ENCODE results near the gene CABP5.

The CABP5 gene

GRCh38 chr19:48010932-48011758 is 32.7 kb downstream of the CABP5 start:
- no peaks in the 10 kb centered on the region for H3K27me3 ChIP-seq (ENCODE audit: insufficient read depth, low read length, poor library complexity)
- no peak overlapping the region for H3K27ac ChIP-seq (ENCODE audit: low read length)
- H3K4me2 ChIP-seq (ENCODE audit: insufficient read depth, low read length) = no peak overlapping the region
- H3K79me2 ChIP-seq (ENCODE audit: insufficient read depth, low read length) = no peaks in the 10 kb centered on the region
- DNase-seq = no peak
- no peaks in the 10 kb centered on the region for H3K4me1 ChIP-seq (ENCODE audit: insufficient read depth, low read length)
- no peak overlapping the region for H3K9ac ChIP-seq (ENCODE audit: low read depth, low read length)
- TF ChIP-seq CTCF (IDR thresholded peaks at IDR 0.05; ENCODE audit: borderline replicate concordance, extremely low read depth, low read length, poor library complexity, severe bottlenecking) (no peak), EZH2 (IDR thresholded peaks at IDR 0.05; ENCODE audit: borderline replicate concordance, low read depth, low read length, severe bottlenecking) (no peak)
- no peak for ATAC-seq (ENCODE audit: insufficient read depth, low read depth)
- no peak overlapping the region for H3K4me3 ChIP-seq (ENCODE audit: low read depth in 1 of 2, low read length in 2 of 2)
- no peaks in the 10 kb centered on the region for H3K36me3 ChIP-seq (ENCODE audit: insufficient read depth, low read length)
- H2AFZ ChIP-seq (ENCODE audit: low read depth, low read length) = no peak overlapping the region
- no peaks in the 10 kb centered on the region for H4K20me1 ChIP-seq (ENCODE audit: insufficient read depth, low read length)
- H3K9me3 ChIP-seq (ENCODE audit: insufficient read depth, low read length, severe bottlenecking) = no peaks in the 10 kb centered on the region

- DNase-seq (peak; percentile 8), ATAC-seq (ENCODE audit: insufficient read depth, low read depth) (no peak)
- TF ChIP-seq CTCF (IDR thresholded peaks at IDR 0.05; ENCODE audit: borderline replicate concordance, extremely low read depth, low read length, poor library complexity, severe bottlenecking) = peak; percentile 56
- no peak for TF ChIP-seq EZH2 (IDR thresholded peaks at IDR 0.05; ENCODE audit: borderline replicate concordance, low read depth, low read length, severe bottlenecking)
- Histone ChIP-seq H3K27me3 (ENCODE audit: insufficient read depth, low read length, poor library complexity) (no peaks in the 10 kb centered on the region), H3K9ac (ENCODE audit: low read depth, low read length) (no peak overlapping the region), H3K27ac (ENCODE audit: low read length) (no peak overlapping the region), H2AFZ (ENCODE audit: low read depth, low read length) (no peak overlapping the region), H3K79me2 (ENCODE audit: insufficient read depth, low read length) (no peaks in the 10 kb centered on the region), H3K4me3 (ENCODE audit: low read depth in 1 of 2, low read length in 2 of 2) (no peak overlapping the region), H4K20me1 (ENCODE audit: insufficient read depth, low read length) (no peaks in the 10 kb centered on the region), H3K4me2 (ENCODE audit: insufficient read depth, low read length) (no peak overlapping the region), H3K9me3 (ENCODE audit: insufficient read depth, low read length, severe bottlenecking) (no peaks in the 10 kb centered on the region), H3K36me3 (ENCODE audit: insufficient read depth, low read length) (no peaks in the 10 kb centered on the region), H3K4me1 (ENCODE audit: insufficient read depth, low read length) (no peaks in the 10 kb centered on the region)
Measured at GRCh38 chr19:48006762-48007161, 37.1 kb downstream of the CABP5 start.

- H4K20me1 ChIP-seq (ENCODE audit: insufficient read depth, low read length) = no peaks in the 10 kb centered on the region
- no peaks in the 10 kb centered on the region for H3K36me3 ChIP-seq (ENCODE audit: insufficient read depth, low read length)
- no peak overlapping the region for H3K4me3 ChIP-seq (ENCODE audit: low read depth in 1 of 2, low read length in 2 of 2)
- H3K4me2 ChIP-seq (ENCODE audit: insufficient read depth, low read length) = no peak overlapping the region
- H2AFZ ChIP-seq (ENCODE audit: low read depth, low read length) = no peak overlapping the region
- no peak overlapping the region for H3K9ac ChIP-seq (ENCODE audit: low read depth, low read length)
- H3K9me3 ChIP-seq (ENCODE audit: insufficient read depth, low read length, severe bottlenecking) = no peaks in the 10 kb centered on the region
- no peaks in the 10 kb centered on the region for H3K27me3 ChIP-seq (ENCODE audit: insufficient read depth, low read length, poor library complexity)
- TF ChIP-seq EZH2 (IDR thresholded peaks at IDR 0.05; ENCODE audit: borderline replicate concordance, low read depth, low read length, severe bottlenecking) (no peak), CTCF (IDR thresholded peaks at IDR 0.05; ENCODE audit: borderline replicate concordance, extremely low read depth, low read length, poor library complexity, severe bottlenecking) (no peak)
- no peak for DNase-seq
- H3K79me2 ChIP-seq (ENCODE audit: insufficient read depth, low read length) = no peaks in the 10 kb centered on the region
- ATAC-seq (ENCODE audit: insufficient read depth, low read depth) = no peak
- H3K4me1 ChIP-seq (ENCODE audit: insufficient read depth, low read length) = no peaks in the 10 kb centered on the region
- H3K27ac ChIP-seq (ENCODE audit: low read length) = no peak overlapping the region
Measured at GRCh38 chr19:48004236-48004635, 39.6 kb downstream of the CABP5 start.
